H1 (cell line): ENCODE data around the gene CDH16. TPM values are rescaled to one million over a fixed set of nuclear protein-coding genes. Genes with fewer than 3 reads are reported as not detected.
"Not testable (repeated sequence)": the region's sequence is repeated elsewhere in the genome, so short reads cannot be mapped to it uniquely, and the experiment has no call there.

Experiments used
- CTCF ChIA-PET: fragments of 300-600 bp; sonication (Branson Sonifier 250); formaldehyde crosslinking; loops from one replicate; lab custom pipeline; 2021; ENCODE audit not compliant: partially characterized antibody; lab: Charles Lee
- POLR2A ChIA-PET: fragments of 300-600 bp; sonication (Branson Sonifier 250); formaldehyde crosslinking; loops from one replicate; lab custom pipeline; 2021; ENCODE audit warnings: inconsistent platforms; ENCODE audit not compliant: partially characterized antibody; lab: Charles Lee
- DNase-seq, 2 experiments: peaks; one replicate each; pipeline versions ENCODE4 v3.0.0 to v3.0.0-alpha.2; 2010 to 2022; ENCODE audit warnings: low spot score in 2 of 2, low read depth in 1 of 2, mixed read lengths in 1 of 2
- FAIRE-seq: peaks from 2 replicates; lab custom pipeline; 2011; peaks lifted over from hg19 to GRCh38; lab: Jason Lieb, UNC
- H2AFZ ChIP-seq: 2 replicates; pipeline ENCODE4 v1.8.1; 2012; ENCODE audit warnings: low read length, inconsistent platforms
- H2AK5ac ChIP-seq: 2 replicates; pipeline ENCODE4 v1.6.1; 2013; ENCODE audit warnings: low read depth, low read length
- H2BK120ac ChIP-seq: replicated peaks from 2 replicates; pipeline ENCODE3; 2013; ENCODE audit warnings: low read depth, low read length, inconsistent platforms
- H2BK12ac ChIP-seq: 2 replicates; pipeline ENCODE4 v1.6.1; 2013; ENCODE audit warnings: low read depth, low read length
- H2BK15ac ChIP-seq: 2 replicates; pipeline ENCODE4 v1.6.1; 2013; ENCODE audit warnings: low read length
- H2BK20ac ChIP-seq: 2 replicates; pipeline ENCODE4 v1.6.1; 2013; ENCODE audit warnings: low read length
- H2BK5ac ChIP-seq: 2 replicates; pipeline ENCODE4 v1.6.1; 2013; ENCODE audit warnings: low read depth, low read length
- H3K14ac ChIP-seq: 2 replicates; pipeline ENCODE4 v1.6.1; 2013; ENCODE audit warnings: inconsistent platforms; ENCODE audit not compliant: insufficient read length
- H3K18ac ChIP-seq: 2 replicates; pipeline ENCODE4 v1.6.1; 2013; ENCODE audit warnings: low read length; ENCODE audit errors: extremely low read depth
- H3K23ac ChIP-seq: 2 replicates; pipeline ENCODE4 v1.6.1; 2013; ENCODE audit warnings: inconsistent platforms; ENCODE audit not compliant: insufficient read length
- H3K23me2 ChIP-seq: 2 replicates; pipeline ENCODE4 v1.6.1; 2013; ENCODE audit warnings: low read depth, low read length
- H3K27ac ChIP-seq: 2 replicates; pipeline ENCODE4 v1.6.1; 2011; ENCODE audit warnings: low read depth, low read length, inconsistent platforms
- H3K27me3 ChIP-seq, 4 experiments: replicated peaks in 1 of 4; 1 replicate in 1 of 4; 2 replicates in 3 of 4; pipeline versions ENCODE4 v1.6.1 to v1.8.1; 2011 to 2013; ENCODE audit warnings: low read length in 3 of 4, mild to moderate bottlenecking in 3 of 4, inconsistent platforms in 2 of 4, mixed read lengths in 2 of 4, moderate library complexity in 1 of 4; ENCODE audit not compliant: control insufficient read depth in 3 of 4, insufficient read depth in 3 of 4; ENCODE audit errors: extremely low read depth in 1 of 4
- H3K36me3 ChIP-seq, 4 experiments: 2 replicates each; pipeline versions ENCODE4 v1.6.1 to v1.8.1; 2011 to 2013; ENCODE audit warnings: mild to moderate bottlenecking in 4 of 4, low read length in 3 of 4, moderate library complexity in 2 of 4, control low read depth in 1 of 4, inconsistent platforms in 1 of 4; ENCODE audit not compliant: insufficient read depth in 4 of 4, control insufficient read depth in 2 of 4
- H3K4ac ChIP-seq: replicated peaks from 2 replicates; pipeline ENCODE3; 2013; ENCODE audit warnings: low read length, low read depth, mixed read lengths, inconsistent platforms; ENCODE audit not compliant: insufficient read length
- H3K4me1 ChIP-seq, 4 experiments: replicated peaks in 1 of 4; 1 replicate in 1 of 4; 2 replicates in 3 of 4; pipeline versions ENCODE4 v1.6.1 to v1.8.1; 2011 to 2013; ENCODE audit warnings: low read length in 3 of 4, inconsistent platforms in 2 of 4, mixed read lengths in 1 of 4; ENCODE audit not compliant: insufficient read depth in 4 of 4, control insufficient read depth in 3 of 4
- H3K4me2 ChIP-seq, 2 experiments: 2 replicates each; pipeline versions ENCODE4 v1.6.1 to v1.8.1; 2011 to 2013; ENCODE audit warnings: low read depth in 2 of 2, low read length in 2 of 2, control low read depth in 1 of 2, inconsistent platforms in 1 of 2, mild to moderate bottlenecking in 1 of 2; ENCODE audit not compliant: insufficient read depth in 1 of 2
- H3K4me3 ChIP-seq, 4 experiments: fragments of 200-600, 300-600 bp in 1 of 4; sonication (generic), shearing (Covaris generic), sonication (Bioruptor Twin) in 1 of 4; 2 replicates each; pipeline versions ENCODE4 v1.5.1 to v1.8.1; 2011 to 2016; ENCODE audit warnings: low read length in 4 of 4, low read depth in 3 of 4, control low read depth in 2 of 4, inconsistent platforms in 2 of 4, mild to moderate bottlenecking in 2 of 4, mixed read lengths in 1 of 4, moderate library complexity in 1 of 4; ENCODE audit not compliant: insufficient read depth in 2 of 4; ENCODE audit errors: extremely low read depth in 1 of 4
- H3K56ac ChIP-seq: replicated peaks from 2 replicates; pipeline ENCODE3; 2013; ENCODE audit warnings: low read depth, mild to moderate bottlenecking, mixed read lengths, low read length, inconsistent platforms; ENCODE audit not compliant: insufficient read length
- H3K79me1 ChIP-seq: 2 replicates; pipeline ENCODE4 v1.6.1; 2013; ENCODE audit warnings: low read depth, low read length, control low read depth
- H3K79me2 ChIP-seq, 2 experiments: 2 replicates each; pipeline versions ENCODE4 v1.6.1 to v1.8.1; 2012 to 2013; ENCODE audit warnings: low read length in 2 of 2, mild to moderate bottlenecking in 2 of 2, inconsistent platforms in 1 of 2; ENCODE audit not compliant: insufficient read depth in 2 of 2, control insufficient read depth in 1 of 2
- H3K9ac ChIP-seq, 4 experiments: replicated peaks in 1 of 4; 1 replicate in 1 of 4; 2 replicates in 3 of 4; pipeline versions ENCODE4 v1.6.1 to v1.8.1; 2011 to 2013; ENCODE audit warnings: low read depth in 3 of 4, low read length in 3 of 4, control low read depth in 2 of 4, mild to moderate bottlenecking in 2 of 4, moderate library complexity in 2 of 4, inconsistent platforms in 1 of 4; ENCODE audit errors: extremely low read depth in 1 of 4
- H3K9me3 ChIP-seq, 2 experiments: 2 replicates each; pipeline versions ENCODE4 v1.6.1 to v1.8.1; 2012 to 2013; ENCODE audit warnings: mild to moderate bottlenecking in 2 of 2, moderate library complexity in 2 of 2, control low read depth in 1 of 2, inconsistent platforms in 1 of 2, low read depth in 1 of 2, low read length in 1 of 2, mixed read lengths in 1 of 2; ENCODE audit not compliant: insufficient read depth in 2 of 2
- H4K20me1 ChIP-seq, 2 experiments: replicated peaks in 1 of 2; 2 replicates each; pipeline versions ENCODE3 to v1.8.1; 2011 to 2013; ENCODE audit warnings: inconsistent platforms in 2 of 2, low read length in 2 of 2, mild to moderate bottlenecking in 1 of 2; ENCODE audit not compliant: insufficient read depth in 2 of 2, control insufficient read depth in 1 of 2
- H4K5ac ChIP-seq: 2 replicates; pipeline ENCODE4 v1.6.1; 2013; ENCODE audit warnings: low read length, low read depth, mixed read lengths, inconsistent platforms; ENCODE audit not compliant: insufficient read length
- H4K8ac ChIP-seq: 2 replicates; pipeline ENCODE4 v1.8.0; 2013; ENCODE audit warnings: mild to moderate bottlenecking, moderate library complexity, low read length, inconsistent platforms; ENCODE audit not compliant: insufficient read depth; ENCODE audit errors: extremely low read depth
- H4K91ac ChIP-seq: replicated peaks from 2 replicates; pipeline ENCODE3; 2013; ENCODE audit warnings: low read length, mixed read lengths, inconsistent platforms; ENCODE audit not compliant: insufficient read length
- BACH1 ChIP-seq: IDR thresholded peaks from 2 replicates; pipeline ENCODE4 v1.6.1; 2012; ENCODE audit warnings: low read length, improper control_type of control experiment
- GABPA ChIP-seq: IDR thresholded peaks from 2 replicates; pipeline ENCODE4 v1.6.1; 2011; ENCODE audit warnings: mild to moderate bottlenecking, low read length, moderate library complexity, borderline replicate concordance; ENCODE audit not compliant: insufficient read depth
- HDAC2 ChIP-seq, 2 experiments: fragments of 300-600 bp in 1 of 2; sonication (generic) in 1 of 2; IDR thresholded peaks; 2 replicates each; pipeline ENCODE4 v1.6.1; 2011 to 2012; ENCODE audit warnings: low read depth in 2 of 2, low read length in 2 of 2, mild to moderate bottlenecking in 2 of 2, moderate library complexity in 2 of 2, borderline replicate concordance in 1 of 2, inconsistent platforms in 1 of 2
- KDM1A ChIP-seq: fragments of 200-600, 300-600 bp; sonication (generic); IDR thresholded peaks from 2 replicates; pipeline ENCODE4 v1.7.1; 2016; ENCODE audit warnings: mild to moderate bottlenecking, low read length, borderline replicate concordance
- KDM5A ChIP-seq: fragments of 200-600 bp; IDR thresholded peaks from 2 replicates; pipeline ENCODE4 v1.7.1; 2012; ENCODE audit warnings: mild to moderate bottlenecking, low read length, inconsistent platforms, mixed read lengths
- MAFK ChIP-seq: IDR thresholded peaks from 2 replicates; pipeline ENCODE4 v1.6.1; 2012; ENCODE audit warnings: low read depth, mild to moderate bottlenecking, improper control_type of control experiment, low read length
- NRF1 ChIP-seq: IDR thresholded peaks from 2 replicates; pipeline ENCODE4 v1.6.1; 2011; ENCODE audit warnings: mild to moderate bottlenecking, low read depth, low read length, improper control_type of control experiment
- SP1 ChIP-seq: IDR thresholded peaks from 2 replicates; pipeline ENCODE4 v1.6.1; 2011; ENCODE audit warnings: low read depth, low read length
- TAF1 ChIP-seq: IDR thresholded peaks from 2 replicates; pipeline ENCODE4 v1.6.1; 2011; ENCODE audit warnings: mild to moderate bottlenecking, low read depth, low read length
- TCF12 ChIP-seq: IDR thresholded peaks from 2 replicates; pipeline ENCODE4 v1.6.1; 2011; ENCODE audit warnings: low read depth, mild to moderate bottlenecking, low read length
- WGBS, 2 experiments: shearing (Covaris generic) in 1 of 2; methylation state at CpG; one replicate each; pipeline versions ENCODE4 v1.1.6 to v1.1.7; 2013 to 2015; ENCODE audit warnings: low lambda C conversion rate in 2 of 2, mixed read lengths in 2 of 2, inconsistent platforms in 1 of 2, low coverage in 1 of 2, missing lambda C conversion rate in 1 of 2; ENCODE audit not compliant: insufficient replicate concordance in 2 of 2, insufficient coverage in 1 of 2, insufficient read length in 1 of 2; ENCODE audit errors: extremely low coverage in 1 of 2, missing lambda C conversion rate in 1 of 2; 5-methylcytosine and 5-hydroxymethylcytosine counted together
- polyA plus RNA-seq, 7 experiments: library from polyadenylated mRNA; depleted of rRNA in 3 of 7; stranded (reverse) in 5 of 7; unstranded in 2 of 7; fragments of >200 nt in 5 of 7; fragments of 200-250 nt in 2 of 7; gene quantifications; 1 replicate in 5 of 7; 2 replicates in 1 of 7; 4 replicates in 1 of 7; pipeline versions ENCODE4 v1.2.1 to v1.2.3, GENCODE V29; 2011 to 2013; ENCODE audit warnings: missing spikeins in 2 of 7, mixed read lengths in 2 of 7
- total RNA-seq: library from RNA; stranded (reverse); fragmentation: NEBNext Ultra II Directional; extraction: Animal tissue kit (Norgen Biotek cat#: 25700); gene quantifications from 2 replicates; pipeline ENCODE4 v1.2.1, GENCODE V29; 2021

The CDH16 gene
- total and polyA plus RNA-seq, 2 of the 8 experiments (the other 6 are each of a cell fraction or from before 2014, with no cell fraction given), result not detected

DNA sequence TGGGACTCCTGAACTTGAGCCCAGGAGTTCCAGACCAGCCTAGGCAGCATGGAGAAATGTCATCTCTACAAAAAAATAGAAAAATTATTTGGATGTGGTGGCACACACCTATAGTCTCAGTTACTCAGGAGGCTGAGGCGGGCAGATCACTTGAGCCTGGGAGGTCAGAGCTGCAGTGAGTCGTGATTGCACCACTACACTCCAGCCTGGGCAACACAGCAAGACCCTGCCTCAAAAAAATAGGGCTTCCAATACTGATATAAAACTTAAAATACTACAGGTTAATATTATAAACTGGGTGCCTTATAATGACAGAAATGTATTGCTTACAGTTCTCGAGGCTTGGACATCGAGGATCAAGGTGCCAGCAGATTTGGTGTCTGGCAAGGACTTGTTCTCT lies 27.3 kb upstream of the CDH16 start (continued):
- TF ChIP-seq HDAC2 (IDR thresholded peaks at IDR 0.05; ENCODE audit: borderline replicate concordance in 1 of 2, low read depth in 2 of 2, low read length in 2 of 2) (no peak), BACH1 (no peak), KDM1A (no peak), NRF1 (no peak), MAFK (no peak), GABPA (no peak), TAF1 (no peak), TCF12 (no peak), KDM5A (no peak), SP1 (no peak)

DNA sequence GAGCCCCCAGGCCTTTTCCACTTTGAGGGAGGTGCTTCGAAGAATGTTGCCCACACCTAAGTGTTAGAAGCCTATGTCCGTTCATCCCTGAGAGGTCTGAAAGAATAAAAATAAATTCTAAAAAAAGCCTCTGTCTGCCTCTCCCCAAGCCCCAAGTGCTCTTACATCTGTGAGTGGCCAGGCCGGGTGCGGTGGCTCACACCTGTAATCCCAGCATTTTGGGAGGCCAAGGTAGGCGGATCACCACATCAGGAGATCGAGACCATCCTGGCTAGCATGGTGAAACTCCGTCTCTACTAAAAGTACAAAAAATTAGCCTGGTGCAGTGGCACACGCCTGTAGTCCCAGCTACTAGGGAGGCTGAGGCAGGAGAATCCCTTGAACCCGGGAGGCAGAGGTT lies 26.3 kb upstream of the CDH16 start:
- not testable (repeated sequence) for H3K23me2 ChIP-seq, H3K14ac ChIP-seq, H2BK120ac ChIP-seq, H4K5ac ChIP-seq, H3K9me3 ChIP-seq, DNase-seq, H3K4me1 ChIP-seq, FAIRE-seq, H3K9ac ChIP-seq, H2BK5ac ChIP-seq, H3K23ac ChIP-seq, H2AK5ac ChIP-seq, H3K18ac ChIP-seq, H4K20me1 ChIP-seq, H2BK15ac ChIP-seq, H2BK20ac ChIP-seq, H3K4me2 ChIP-seq, H3K56ac ChIP-seq, H2BK12ac ChIP-seq, H3K27ac ChIP-seq, H3K4me3 ChIP-seq, H4K91ac ChIP-seq, H2AFZ ChIP-seq, H3K4ac ChIP-seq, H3K79me2 ChIP-seq, H3K79me1 ChIP-seq, H4K8ac ChIP-seq
- WGBS, 2 experiments, result 87% methylated on average over 9 of the region's 9 CpGs; no CpG with 5 or more reads in 1 of the 2 experiments
- POLR2A ChIA-PET, result interaction anchor here (0.9 kb wide), 1 partner anchor 285 kb away, joined by 3 read pairs; no protein-coding TSS in a partner anchor
- Histone ChIP-seq H3K36me3 (peaks cover 5 to 18% (median 15%) of the 10 kb centered on the region in 4 experiments; a peak in 7 of 8 replicates), H3K27me3 (peaks cover 10 to 28% (median 27%) of the 10 kb centered on the region in 4 experiments)
- CTCF ChIA-PET, result interaction anchor here (1.0 to 4.7 kb wide), 7 partner anchors 9 to 53 kb away, joined by 3 to 18 read pairs (median 4); partner anchors contain the start of gene CES3
